HG02642 (cell line): ENCODE data around the gene R3HDM2.
A peak's percentile ranks its signal among the peaks of the same experiment; 100 is the strongest.

ENCODE experiments used
- ATAC-seq: cut with Tn5 transposase; IDR thresholded peaks from one replicate; pipeline ENCODE4 v1.9.1; 2021; ENCODE audit warnings: mild to moderate bottlenecking; ENCODE audit not compliant: unreplicated experiment, poor library complexity

Gene R3HDM2

DNA sequence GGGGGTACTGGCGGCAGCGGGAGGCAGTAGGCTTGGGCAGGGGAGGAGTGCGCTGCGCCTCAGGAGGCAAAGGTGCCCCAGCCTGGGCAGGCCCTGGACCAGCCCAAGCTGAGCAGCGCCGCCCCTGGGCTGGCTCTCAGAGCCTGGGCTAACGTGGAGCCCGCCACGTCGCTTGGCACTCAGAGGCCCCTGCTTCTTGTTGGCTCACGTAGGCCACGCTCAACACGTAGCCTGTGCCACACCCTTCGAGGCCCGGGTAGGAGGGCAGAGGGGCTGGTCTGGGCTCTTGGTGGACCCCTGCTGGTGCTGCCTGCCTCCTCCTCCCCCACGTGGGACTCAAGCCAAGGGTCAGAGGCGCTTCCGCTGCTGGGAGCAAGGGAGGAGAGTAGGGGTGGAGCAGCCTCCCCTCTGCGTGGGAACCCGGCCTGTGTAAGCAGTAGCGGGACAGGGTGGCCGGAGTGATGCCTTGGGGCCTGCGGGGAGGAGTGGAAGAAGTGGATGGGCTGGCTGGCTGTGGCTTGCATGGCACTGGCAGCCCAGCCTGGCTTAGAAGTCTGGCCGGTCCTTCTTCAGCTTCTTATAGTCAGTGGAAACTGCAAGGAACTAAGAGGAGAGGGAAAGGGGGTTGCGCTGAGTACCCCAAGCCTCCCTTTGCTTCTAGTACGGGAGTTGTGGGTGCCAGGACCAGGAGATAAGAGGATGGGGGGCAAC lies 195.7 kb downstream of the R3HDM2 start:
- ATAC-seq = no peak

DNA sequence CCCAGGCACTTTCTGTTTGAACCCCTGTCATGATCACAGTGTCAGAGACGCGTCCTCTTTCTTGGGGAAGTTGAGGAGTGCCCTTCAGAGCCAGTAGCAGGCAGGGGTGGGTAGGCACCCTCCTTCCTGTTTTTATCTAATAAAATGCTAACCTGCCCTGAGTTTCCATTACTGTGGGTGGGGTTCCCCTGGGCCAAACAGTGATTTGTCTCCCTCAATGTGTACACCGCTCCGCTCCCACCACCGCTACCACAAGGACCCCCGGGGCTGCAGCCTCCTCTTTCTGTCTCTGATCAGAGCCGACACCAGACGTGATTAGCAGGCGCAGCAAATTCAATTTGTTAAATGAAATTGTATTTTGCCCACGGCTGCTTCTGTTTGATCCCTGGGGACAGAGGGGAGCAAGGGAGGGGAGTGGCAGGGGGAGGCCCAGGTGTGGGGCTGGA lies 196.2 kb downstream of the R3HDM2 start:
- ATAC-seq = no peak

DNA sequence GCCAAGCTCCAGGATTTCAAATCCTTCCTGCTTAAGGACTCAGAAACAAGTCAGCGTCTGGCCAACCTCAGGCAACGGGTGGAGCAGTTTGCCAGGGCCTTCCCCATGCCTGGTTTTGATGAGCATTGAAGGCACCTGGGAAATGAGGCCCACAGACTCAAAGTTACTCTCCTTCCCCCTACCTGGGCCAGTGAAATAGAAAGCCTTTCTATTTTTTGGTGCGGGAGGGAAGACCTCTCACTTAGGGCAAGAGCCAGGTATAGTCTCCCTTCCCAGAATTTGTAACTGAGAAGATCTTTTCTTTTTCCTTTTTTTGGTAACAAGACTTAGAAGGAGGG lies 196.6 kb downstream of the R3HDM2 start:
- no peak for ATAC-seq

DNA sequence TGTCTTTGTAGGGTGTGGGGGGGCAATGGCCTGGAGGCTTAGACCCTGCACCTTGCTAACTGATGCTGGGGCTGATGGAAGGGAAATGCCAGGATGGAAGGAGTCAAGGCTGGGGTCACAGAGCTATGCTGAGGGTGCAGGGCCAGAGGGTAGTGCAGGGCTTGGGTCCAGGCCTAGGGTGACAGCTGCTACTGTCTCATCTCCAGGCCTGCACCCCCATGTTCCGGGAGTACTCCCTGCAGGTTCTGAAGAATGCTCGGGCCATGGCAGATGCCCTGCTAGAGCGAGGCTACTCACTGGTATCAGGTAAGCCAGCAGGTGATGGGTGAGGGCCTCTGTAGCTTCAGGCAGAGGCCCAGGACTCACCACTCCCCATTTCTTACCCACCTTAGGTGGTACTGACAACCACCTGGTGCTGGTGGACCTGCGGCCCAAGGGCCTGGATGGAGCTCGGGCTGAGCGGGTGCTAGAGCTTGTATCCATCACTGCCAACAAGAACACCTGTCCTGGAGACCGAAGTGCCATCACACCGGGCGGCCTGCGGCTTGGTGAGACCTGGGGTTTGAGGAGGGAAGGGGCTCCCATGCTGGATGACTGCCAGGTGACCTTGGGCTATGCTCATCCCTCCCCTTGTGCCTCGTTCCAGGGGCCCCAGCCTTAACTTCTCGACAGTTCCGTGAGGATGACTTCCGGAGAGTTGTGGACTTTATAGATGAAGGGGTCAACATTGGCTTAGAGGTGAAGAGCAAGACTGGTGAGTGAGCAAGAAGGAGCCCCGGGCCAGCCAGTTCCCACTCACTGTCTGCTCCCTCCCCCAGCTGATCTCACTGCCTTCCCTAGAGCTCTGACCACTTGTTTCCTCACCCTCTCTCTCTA lies 197.2 kb downstream of the R3HDM2 start:
- no peak for ATAC-seq

DNA sequence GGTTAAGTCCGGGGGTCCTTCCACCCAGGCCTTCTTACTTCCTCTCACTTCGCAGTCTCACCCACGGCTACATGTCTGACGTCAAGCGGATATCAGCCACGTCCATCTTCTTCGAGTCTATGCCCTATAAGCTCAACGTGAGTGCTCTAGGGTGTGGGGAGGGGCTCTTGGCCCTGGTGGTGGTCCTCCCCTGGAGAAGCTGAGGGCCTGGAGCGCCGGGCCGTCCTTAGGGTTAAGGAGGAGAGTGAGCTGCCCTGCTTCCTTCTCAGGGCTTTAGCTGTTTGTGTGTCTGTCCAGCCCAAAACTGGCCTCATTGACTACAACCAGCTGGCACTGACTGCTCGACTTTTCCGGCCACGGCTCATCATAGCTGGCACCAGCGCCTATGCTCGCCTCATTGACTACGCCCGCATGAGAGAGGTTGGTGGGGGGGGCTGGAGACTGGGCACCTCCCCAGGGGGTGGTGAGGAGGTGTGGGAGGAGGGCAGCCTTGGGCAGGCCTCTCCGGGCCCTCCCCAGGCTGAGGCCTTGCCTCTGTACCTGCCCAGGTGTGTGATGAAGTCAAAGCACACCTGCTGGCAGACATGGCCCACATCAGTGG lies 198.6 kb downstream of the R3HDM2 start:
- ATAC-seq = no peak

DNA sequence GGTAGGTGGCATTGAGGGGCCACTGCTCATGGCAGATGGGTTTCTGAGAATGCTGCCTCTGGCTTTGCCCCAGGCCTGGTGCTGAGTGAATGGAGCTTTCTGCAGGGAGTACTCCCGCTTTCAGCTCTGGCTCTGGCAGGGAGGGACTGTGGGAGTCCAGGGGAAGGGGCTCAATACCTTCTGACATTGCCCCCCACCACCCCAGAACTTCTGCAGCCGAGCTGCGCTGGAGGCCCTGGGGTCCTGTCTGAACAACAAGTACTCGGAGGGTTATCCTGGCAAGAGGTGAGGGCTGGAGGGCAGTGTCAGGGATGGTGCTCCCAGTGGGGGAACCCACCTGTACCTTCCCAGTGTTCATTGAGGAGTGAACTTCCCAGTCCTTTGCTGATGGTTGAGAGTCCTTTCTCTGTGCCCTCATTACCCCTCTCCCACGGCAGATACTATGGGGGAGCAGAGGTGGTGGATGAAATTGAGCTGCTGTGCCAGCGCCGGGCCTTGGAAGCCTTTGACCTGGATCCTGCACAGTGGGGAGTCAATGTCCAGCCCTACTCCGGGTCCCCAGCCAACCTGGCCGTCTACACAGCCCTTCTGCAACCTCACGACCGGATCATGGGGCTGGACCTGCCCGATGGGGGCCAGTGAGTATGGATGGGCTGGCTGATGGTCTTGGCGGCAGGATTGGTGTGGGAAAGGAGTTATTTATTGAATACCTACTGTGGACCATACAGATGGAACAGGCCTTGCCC lies 199.4 kb downstream of the R3HDM2 start:
- ATAC-seq = no peak

DNA sequence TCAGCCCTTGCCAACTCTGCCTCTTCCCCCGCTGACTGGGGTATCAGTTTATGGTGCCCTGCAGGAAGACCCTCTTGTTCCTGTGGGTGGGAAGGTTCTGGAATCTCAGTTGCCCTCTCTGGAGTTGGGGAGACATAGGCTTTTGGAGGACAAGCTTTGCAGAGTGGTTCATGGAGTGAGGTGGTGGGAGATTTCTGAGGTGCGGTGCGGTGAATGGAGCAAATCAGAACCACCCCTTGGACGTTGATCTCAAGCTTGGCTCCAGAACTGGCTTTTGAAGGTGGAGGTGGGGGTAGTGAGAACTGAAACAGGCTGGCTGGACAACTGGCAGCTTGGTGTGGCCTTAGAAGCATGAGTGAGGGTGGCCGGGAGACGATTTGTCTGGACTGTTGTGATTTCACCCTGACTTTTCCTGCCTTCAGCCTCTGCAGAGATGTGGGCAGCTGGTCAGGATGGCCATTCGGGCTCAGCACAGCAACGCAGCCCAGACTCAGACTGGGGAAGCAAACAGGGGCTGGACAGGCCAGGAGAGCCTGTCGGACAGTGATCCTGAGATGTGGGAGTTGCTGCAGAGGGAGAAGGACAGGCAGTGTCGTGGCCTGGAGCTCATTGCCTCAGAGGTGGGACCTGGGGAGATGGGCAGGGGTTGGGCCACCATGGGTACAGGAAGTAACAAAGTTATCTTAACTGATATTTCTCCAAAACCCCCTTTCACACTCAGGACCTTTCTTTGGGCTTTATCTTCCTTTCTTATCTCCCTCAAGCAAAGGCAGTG lies 200.3 kb downstream of the R3HDM2 start:
- ATAC-seq = no peak

DNA sequence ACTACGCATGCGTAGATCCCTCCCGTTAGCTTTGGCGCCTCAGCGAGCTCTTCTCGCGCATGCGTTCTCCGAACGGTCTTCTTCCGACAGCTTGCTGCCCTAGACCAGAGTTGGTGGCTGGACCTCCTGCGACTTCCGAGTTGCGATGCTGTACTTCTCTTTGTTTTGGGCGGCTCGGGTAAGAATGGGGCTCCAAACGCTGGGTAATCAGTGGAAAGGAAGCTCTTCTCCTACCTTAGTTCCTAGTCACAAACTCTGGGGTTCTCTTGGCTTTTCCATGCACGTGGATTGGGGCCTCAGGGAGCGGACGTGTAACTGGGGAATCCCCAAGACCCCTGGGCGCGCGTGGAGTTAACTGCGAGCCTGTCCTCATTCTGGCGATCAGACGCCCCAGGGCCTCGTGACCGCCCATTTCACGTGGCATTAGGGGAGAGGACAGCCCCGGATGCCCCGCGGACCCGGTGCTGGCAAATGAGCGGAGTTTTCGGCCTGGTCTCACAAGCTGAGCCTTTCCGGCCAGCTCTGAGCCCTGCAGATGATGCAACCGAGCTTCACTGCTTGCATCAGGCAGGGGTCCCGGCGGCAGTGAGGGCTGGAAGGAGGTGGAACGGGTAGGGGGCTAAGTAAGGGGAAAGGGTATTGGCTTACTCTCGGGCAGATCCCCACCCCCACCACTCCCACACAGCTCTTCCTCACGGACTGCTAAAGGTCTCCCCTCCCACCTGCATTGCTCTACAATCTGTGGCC lies 201.0 kb downstream of the R3HDM2 start, which contains the start of gene SHMT2:
TSS of gene SHMT2 (plus strand) at position 78 of the 747 bp plus-strand sequence. CDS start at position 146, 68 bp downstream.
- peak; percentile 73 for ATAC-seq

DNA sequence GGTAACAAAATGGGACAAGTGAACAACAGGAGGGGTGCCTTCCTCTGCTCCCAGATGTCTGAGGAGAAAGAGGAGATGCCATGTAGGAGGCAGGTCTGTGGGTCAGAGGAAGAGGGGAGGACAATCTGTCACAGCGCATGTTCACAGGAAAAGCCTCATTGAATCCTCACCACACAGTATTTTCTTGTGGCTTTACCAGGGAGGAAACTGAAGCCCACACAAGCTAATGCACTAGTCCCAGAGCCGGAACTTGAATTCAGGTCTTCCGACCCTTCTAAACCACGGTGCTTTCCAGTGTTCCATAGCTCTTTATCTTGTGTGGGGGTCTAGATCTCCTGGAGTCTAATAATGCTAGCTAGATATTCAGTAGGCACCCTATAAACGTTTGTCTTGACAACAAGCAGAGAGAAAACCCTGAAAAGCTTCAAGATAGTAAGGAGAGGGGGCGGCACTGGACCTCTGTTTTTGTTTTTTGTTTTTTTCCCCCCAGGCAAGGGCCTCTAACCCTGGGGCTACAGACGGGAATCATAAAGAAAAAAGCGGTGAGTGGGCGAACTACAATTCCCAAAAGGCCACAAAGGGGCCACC lies 201.7 kb downstream of the R3HDM2 start:
- no peak for ATAC-seq

DNA sequence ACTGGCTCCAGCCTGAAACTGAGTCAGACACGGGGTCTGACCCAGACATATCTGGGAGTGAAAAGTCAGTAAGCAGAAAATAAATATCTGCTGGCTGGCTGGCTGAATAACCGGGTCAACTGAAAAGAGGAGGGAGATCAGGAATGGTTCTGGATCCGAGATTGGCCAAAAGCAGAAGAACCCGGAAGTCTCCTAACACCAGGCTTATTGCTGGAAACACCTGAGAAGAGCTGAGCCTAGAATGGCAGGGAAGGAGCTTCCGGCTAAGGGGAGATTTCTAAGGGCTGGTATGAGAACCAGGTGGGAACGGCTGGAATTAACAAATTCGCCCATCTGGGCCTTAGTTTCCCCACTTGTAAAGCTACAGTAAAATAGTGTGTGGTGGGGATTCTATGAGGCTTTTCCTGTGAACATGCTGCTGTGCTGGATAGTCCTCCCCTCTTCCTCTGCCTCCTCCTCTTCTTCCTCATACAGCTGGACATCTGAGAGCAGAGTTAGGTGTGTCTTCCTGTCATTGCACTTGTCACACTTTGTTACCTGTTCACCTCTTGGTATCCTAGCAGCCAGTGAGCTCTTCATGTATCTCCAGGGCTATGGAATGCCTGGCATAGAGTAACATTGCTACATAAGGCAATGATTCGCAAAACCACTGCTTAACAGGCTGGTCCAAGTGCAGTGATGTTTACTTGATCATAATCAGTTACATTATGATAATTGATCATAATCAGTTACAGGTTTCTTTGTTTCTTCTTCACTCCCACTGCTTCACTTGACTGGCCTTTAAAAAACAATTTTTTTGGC lies 203.3 kb downstream of the R3HDM2 start:
- no peak for ATAC-seq

DNA sequence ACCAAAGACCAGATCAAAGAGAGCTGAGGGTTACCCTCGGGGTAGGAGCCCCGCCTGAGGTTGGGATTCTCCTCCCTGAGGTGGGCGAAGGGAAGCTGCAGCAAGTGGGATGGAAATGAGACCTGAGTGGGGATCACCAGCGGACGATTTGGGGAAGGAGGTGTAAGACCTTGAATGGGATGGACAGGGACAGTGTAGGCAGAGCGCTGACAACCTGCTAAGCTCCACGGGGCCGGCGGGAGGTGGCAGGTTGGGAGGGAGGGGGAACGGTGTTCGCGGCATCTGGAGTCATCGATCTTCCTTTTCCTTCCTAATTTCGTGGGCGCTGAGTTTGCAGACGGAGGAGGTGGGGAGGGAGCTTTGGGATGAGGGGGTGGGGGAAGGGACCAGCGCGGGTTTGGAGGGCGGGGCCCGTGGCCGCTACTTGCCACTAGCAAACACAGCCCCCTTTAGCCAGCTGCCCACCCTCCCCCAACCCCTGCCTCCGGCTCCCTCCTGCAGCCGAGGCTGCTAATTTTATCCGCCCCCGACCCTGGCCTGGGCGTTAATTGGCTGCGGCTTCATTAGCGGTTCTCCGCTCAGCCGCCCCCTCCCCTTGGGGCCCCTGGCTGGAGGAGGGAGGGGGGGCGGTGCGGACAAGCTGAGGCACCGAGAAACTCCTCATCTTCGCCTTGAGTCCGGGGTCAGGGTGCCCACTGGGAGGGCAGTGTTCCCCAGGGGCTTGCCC lies 204.1 kb downstream of the R3HDM2 start:
- ATAC-seq = no peak

DNA sequence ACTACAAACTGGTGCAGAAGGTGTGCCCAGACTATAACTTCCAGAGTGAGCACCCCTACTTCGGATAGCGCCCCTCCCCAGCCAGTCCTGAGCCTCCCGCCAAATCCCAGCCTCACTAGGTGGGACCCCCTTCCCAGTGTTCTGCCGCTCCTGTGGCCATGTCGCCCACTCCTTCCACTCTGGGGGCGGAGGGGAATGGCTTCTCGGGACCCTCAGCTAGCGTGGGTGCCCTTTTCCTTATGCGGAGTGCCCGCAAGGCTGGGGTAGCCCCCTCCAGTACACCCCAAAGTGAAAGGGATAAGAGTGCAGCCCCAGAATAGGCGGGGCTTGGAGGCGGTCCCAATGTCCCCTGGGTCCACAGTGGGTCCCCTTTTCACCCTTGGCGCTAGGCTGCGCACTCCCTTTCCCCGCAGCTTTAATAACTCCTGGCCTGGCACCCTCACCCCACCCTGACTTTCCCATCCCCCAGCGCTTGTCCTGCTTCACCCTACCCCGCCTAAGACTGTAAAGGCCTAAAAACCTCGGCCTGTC lies 205.1 kb downstream of the R3HDM2 start:
- ATAC-seq = no peak

DNA sequence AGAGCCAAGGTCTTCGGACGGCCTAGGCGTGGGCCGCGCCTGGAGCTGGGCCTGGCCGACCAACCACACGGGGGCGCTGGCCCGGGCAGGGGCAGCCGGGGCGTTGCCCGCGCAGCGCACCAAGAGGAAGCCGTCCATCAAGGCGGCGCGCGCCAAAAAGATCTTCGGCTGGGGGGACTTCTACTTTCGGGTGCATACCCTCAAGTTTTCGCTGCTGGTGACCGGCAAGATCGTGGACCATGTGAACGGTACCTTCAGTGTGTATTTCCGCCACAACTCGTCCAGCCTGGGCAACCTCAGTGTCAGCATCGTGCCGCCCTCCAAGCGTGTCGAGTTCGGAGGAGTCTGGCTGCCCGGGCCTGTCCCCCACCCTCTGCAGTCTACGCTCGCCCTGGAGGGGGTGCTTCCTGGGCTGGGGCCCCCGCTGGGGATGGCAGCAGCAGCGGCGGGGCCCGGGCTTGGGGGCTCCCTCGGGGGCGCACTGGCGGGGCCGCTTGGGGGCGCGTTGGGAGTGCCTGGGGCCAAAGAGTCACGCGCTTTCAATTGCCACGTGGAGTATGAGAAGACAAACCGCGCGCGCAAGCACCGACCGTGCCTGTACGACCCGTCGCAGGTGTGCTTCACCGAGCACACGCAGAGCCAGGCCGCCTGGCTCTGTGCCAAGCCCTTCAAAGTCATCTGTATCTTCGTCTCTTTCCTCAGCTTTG lies 205.7 kb downstream of the R3HDM2 start:
- ATAC-seq = no peak

DNA sequence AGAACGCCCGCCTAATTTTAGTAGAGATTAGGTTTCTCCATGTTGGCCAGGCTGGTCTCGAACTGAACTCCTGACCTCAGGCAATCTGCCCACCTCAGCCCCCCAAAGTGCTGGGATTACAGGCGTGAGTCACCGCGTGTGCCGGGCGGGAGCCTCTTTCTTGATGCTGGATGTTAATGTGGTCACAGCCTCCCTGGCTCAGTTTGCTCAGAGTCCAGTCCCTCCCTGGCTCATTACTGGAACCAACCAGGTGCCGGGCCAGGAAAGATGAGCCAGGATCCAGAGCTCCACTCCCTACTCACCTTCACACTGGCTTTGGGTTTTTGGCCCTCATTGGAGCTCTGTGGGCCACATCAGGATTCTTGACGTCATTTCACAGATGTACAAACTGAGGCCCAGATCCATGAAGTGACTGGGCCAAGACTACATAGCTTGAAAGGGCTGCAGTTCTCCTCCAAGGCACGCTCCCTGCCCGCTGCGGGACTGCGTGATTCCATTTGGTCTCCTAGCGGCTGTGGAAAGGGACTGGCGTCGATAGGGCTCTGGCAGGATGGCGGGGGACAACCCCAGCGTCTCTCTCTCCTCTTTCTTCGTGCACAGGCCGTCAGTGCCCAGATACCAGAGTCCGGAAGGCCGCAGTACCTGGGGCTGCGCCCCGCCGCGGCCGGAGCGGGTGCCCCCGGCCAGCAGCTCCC lies 206.4 kb downstream of the R3HDM2 start:
- ATAC-seq = no peak

DNA sequence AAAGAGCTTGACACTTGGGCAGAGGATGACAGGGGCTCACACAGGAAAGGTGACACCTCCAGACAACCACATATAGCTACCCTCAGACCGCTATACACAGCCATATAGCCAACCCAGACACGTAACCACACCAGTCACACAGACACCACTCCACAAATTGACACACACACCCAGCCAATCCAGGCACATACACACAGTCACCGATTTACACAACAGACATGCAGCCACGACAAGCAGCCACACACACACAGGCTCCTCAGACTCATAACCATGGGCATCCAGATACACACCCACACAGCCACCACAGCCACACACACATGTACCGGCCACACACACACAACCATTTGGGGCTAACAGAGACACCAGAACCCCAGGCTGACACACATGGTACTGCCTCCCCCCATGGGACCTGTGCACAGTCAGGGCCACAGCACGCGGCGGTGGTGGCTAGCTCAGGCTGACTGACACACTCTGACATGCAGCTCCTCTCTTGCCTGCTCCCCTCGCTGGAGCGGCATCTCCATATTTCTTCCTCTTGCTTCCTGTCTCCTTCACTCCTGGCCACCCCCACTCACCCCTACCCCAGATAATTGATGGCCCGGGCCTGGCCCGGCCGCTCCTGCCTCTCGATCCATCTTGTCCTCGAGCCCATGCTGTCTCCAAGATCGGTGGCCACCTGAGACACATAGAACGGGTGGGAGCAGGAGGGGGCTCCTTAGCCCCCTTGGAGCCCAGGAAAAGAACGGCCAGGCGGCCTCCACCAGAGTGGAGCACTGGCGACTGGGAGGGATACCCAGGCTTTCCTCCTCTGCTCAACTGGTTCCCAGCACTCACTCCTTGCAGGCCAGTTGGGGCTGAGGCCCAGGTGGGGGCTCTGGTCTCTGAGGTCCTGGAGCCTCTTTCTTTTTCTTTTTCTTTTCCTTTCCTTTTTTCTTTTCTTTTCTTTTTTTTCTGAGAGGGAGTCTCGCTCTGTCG lies 207.4 kb downstream of the R3HDM2 start:
- ATAC-seq = no peak
